ENCODE data around the gene TRIM67.

The TRIM67 gene

DNA sequence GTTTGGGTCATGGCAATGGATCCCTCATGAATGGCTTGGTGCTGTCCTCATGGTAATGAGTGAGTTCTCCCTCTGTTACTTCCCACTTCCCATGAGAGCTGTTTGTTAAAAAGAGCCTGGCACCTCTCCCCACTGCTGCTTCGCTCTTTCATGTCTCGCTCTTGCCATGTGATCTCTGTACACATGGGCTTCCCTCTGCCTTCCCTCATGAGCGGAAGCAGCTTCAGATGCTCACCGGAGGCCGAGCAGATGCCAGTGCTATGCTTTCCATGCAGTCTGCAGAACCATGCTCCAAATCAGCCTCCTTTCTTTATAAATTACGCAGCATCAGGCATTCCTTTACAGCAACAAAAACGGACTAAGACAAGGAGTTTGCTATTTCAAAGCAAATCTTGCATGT is 64.3 kb downstream of the TRIM67 start:
- TF ChIP-seq, protein P1, sequence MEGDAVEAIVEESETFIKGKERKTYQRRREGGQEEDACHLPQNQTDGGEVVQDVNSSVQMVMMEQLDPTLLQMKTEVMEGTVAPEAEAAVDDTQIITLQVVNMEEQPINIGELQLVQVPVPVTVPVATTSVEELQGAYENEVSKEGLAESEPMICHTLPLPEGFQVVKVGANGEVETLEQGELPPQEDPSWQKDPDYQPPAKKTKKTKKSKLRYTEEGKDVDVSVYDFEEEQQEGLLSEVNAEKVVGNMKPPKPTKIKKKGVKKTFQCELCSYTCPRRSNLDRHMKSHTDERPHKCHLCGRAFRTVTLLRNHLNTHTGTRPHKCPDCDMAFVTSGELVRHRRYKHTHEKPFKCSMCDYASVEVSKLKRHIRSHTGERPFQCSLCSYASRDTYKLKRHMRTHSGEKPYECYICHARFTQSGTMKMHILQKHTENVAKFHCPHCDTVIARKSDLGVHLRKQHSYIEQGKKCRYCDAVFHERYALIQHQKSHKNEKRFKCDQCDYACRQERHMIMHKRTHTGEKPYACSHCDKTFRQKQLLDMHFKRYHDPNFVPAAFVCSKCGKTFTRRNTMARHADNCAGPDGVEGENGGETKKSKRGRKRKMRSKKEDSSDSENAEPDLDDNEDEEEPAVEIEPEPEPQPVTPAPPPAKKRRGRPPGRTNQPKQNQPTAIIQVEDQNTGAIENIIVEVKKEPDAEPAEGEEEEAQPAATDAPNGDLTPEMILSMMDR (IDR thresholded peaks at IDR 0.05; ENCODE audit: low read depth, low read length, missing control alignments): no peak
- H3K4me3 ChIP-seq (ENCODE audit: low read depth, low read length): no peak overlapping the region
- no peak for DNase-seq (ENCODE audit: low read depth)

DNA sequence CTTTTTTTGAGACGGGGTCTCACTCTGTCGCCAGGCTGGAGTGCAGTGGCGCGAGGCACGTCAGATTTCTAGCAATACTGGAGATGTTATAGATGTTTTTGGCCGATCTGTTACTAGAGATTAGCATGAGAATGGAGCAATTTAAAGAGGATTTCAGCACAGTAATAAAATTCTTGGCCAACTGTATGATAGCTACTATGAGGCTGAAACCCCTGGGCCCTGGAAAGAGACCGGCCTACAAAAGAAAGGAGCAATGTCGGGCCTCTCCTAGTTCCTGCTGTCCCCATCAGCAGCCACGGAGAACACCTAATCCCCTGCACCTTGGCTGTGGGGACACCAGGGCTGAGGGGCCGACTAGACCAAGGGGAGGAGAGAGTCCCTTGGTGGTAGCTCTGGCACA is 69.7 kb downstream of the TRIM67 start:
- TF ChIP-seq, protein P1 (IDR thresholded peaks at IDR 0.05; ENCODE audit: low read depth, low read length, missing control alignments): no peak
- no peak for DNase-seq (ENCODE audit: low read depth)
- H3K4me3 ChIP-seq (ENCODE audit: low read depth, low read length): no peak overlapping the region

DNA sequence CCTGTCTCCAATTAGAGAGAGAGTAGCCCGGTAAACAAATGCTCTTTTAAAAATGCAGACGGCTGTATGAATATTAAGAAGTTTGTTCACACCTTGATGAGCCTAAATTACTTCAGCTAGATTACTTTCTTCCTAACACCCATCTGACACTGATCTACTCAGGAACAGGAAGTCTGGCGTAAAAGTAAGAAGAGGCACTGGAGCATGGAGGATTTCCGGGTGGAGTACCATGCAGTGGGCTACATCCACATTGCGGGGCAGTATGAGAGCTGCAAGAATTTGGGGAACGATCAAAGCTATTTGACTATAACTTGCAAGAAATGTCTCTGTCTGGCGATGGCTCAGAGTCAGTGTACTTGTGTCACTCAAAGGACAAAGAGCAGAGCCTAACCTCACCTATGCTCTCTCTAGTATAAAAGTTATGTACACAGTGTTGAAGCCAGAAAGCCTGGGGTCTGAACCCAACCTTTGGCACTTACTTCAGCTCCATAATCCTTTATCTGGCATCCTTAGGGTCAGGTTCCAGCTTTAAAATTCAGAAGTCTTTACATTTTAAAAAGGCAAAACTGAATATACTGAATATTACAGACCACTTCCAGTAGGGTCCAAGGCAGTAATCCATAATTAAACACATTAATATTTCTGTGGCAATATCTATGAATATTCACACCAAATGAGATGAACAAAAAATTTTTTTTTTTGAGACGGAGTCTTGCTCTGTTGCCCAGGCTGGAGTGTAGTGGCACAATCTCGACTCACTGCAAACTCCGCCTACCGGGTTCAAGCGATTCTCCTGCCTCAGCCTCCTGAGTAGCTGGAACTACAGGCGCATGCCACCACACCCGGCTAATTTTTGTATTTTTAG is 71.2 kb downstream of the TRIM67 start:
- TF ChIP-seq, protein P1 (IDR thresholded peaks at IDR 0.05; ENCODE audit: low read depth, low read length, missing control alignments): no peak
- no peak for DNase-seq (ENCODE audit: low read depth)
- no peak overlapping the region for H3K4me3 ChIP-seq (ENCODE audit: low read depth, low read length)

GRCh38 chr1:231233735-231234417 is 72.0 kb downstream of the TRIM67 start:
- no peak for DNase-seq (ENCODE audit: low read depth)
- TF ChIP-seq, protein P1 (IDR thresholded peaks at IDR 0.05; ENCODE audit: low read depth, low read length, missing control alignments): no peak

DNA sequence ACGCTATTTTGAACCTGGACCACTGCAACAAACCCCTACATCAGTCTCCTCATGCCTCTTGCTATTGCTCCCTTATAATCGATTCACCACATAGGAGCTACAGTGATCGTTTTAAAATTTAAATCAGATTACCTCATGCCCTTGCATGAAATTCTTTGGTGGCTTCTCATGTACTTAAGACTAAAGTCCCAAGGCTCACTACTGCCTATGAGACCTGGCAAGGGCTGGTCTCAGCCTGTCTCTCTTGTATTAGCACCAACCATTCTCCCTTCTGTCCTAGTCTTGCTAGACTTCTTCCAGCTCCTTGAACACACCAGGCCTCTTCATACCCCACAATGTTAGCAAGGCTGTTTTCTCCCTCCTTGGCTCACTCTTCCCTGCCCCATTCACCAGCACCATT is 72.6 kb downstream of the TRIM67 start:
- TF ChIP-seq, protein P1 (IDR thresholded peaks at IDR 0.05; ENCODE audit: low read depth, low read length, missing control alignments): no peak
- no peak overlapping the region for H3K4me3 ChIP-seq (ENCODE audit: low read depth, low read length)
- DNase-seq (ENCODE audit: low read depth): no peak

More at GRCh38 chr1:231233735-231234417, 72.0 kb downstream of the TRIM67 start:
- no peak overlapping the region for H3K4me3 ChIP-seq (ENCODE audit: low read depth, low read length)

DNA sequence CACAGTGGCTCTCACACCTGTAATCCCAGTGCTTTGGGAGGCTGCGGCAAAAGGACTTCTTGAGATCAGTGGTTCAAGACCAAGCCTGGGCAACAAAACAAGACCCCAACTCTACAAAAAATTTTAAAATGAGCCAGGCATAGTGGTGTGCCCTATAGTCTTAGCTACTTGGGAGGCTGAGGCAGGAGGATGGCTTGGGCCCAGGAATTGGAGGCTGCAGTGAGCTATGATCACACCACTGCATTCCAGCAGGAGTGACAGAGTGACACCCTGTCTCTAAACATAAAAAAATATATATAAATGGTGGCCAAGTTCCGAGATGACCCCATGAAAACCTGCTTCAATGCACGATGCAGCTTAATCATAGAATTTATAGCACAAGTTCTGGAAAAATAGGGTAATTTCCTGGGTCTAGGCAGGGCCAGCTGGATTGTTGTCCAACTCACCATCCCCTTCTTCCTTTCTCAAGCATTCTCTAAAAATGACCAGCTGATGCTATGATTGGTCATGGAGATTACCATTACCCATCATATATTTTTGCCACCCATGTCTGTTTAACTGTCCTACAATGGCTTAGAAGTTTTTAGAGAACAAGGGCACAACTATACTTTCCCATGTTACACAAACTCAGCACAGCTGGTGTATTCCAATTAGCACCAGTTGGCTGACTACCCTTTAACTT is 73.8 kb downstream of the TRIM67 start:
- TF ChIP-seq, protein P1 (IDR thresholded peaks at IDR 0.05; ENCODE audit: low read depth, low read length, missing control alignments): no peak
- no peak overlapping the region for H3K4me3 ChIP-seq (ENCODE audit: low read depth, low read length)
- DNase-seq (ENCODE audit: low read depth): no peak
